Astrocyte (in vitro differentiated cells and primary cell): ENCODE measurements around the gene ST6GAL2.

Source experiments
- EZH2 ChIP-seq: IDR thresholded peaks from 2 replicates; pipeline ENCODE4 v1.6.1; 2012; ENCODE audit warnings: mild to moderate bottlenecking, low read length, inconsistent platforms; ENCODE audit not compliant: insufficient read depth
- TF ChIP-seq, protein P1 (sequence below): IDR thresholded peaks from 2 replicates; pipeline ENCODE4 v1.5.1; 2011; ENCODE audit warnings: low read depth, mild to moderate bottlenecking, inconsistent platforms, low read length, moderate library complexity; ENCODE audit not compliant: insufficient read depth

DNA sequence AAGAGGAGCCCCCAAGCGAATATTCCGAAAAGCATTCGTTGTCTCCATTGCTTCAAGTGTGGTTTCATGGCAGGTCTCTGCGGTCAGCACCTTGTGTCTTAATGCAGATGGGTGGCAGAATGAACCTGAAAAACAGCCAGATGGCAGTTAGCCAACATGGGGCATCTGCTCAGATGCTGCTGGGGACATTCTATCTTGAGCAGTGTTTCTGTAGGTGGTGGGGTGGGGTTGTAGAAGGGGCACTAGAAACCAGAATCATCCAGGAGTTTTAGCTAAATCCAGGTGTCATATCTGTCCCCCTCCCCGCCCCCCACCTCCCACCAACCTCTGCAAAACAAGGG is 42.1 kb downstream of the ST6GAL2 start:
- TF ChIP-seq, protein P1, sequence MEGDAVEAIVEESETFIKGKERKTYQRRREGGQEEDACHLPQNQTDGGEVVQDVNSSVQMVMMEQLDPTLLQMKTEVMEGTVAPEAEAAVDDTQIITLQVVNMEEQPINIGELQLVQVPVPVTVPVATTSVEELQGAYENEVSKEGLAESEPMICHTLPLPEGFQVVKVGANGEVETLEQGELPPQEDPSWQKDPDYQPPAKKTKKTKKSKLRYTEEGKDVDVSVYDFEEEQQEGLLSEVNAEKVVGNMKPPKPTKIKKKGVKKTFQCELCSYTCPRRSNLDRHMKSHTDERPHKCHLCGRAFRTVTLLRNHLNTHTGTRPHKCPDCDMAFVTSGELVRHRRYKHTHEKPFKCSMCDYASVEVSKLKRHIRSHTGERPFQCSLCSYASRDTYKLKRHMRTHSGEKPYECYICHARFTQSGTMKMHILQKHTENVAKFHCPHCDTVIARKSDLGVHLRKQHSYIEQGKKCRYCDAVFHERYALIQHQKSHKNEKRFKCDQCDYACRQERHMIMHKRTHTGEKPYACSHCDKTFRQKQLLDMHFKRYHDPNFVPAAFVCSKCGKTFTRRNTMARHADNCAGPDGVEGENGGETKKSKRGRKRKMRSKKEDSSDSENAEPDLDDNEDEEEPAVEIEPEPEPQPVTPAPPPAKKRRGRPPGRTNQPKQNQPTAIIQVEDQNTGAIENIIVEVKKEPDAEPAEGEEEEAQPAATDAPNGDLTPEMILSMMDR = no peak
- no peak for TF ChIP-seq EZH2
